HG02588 (cell line): Measurements from ENCODE around the gene TNFRSF12A.
"Not testable (repeated sequence)": the region's sequence is repeated elsewhere in the genome, so short reads cannot be mapped to it uniquely, and the experiment has no call there.

Experiments used
- ATAC-seq: cut with Tn5 transposase; IDR thresholded peaks from one replicate; pipeline ENCODE4 v1.9.1; 2021; ENCODE audit warnings: mild to moderate bottlenecking, moderate library complexity; ENCODE audit not compliant: unreplicated experiment

Gene TNFRSF12A

GRCh38 chr16:3045758-3046640, 25.8 kb downstream of the TNFRSF12A start, which contains the start of gene MMP25:
Gene MMP25 (plus strand): TSS chr16:3046561. CDS start chr16:3046918, 357 bp downstream.
- no peak for ATAC-seq

- ATAC-seq = no peak
These were observed 26.6 kb downstream of the TNFRSF12A start for GRCh38 chr16:3046641-3047386.

DNA sequence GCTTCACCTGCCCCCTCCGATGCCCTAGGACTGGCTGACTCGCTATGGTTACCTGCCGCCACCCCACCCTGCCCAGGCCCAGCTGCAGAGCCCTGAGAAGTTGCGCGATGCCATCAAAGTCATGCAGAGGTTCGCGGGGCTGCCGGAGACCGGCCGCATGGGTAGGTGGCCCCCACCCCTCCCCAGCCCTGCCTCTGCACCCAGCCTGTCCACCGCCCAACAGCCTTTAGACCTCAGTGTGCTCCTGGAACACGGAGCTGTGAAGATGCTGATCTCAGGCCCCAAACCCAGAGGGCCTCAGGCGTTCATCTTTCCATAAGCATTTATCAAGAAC, 27.2 kb downstream of the TNFRSF12A start:
- ATAC-seq = no peak

DNA sequence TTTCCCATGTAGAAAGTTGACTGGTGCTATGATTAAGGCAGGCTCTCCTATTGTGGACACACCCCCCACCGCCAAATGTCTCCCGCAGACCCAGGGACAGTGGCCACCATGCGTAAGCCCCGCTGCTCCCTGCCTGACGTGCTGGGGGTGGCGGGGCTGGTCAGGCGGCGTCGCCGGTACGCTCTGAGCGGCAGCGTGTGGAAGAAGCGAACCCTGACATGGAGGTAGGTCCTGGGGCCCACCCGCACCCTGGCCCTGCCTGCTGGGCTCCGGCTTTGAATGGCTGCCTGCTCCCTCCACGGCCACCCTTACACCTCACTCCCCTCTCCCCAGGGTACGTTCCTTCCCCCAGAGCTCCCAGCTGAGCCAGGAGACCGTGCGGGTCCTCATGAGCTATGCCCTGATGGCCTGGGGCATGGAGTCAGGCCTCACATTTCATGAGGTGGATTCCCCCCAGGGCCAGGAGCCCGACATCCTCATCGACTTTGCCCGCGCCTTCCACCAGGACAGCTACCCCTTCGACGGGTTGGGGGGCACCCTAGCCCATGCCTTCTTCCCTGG, 29.8 kb downstream of the TNFRSF12A start:
- no peak for ATAC-seq

DNA sequence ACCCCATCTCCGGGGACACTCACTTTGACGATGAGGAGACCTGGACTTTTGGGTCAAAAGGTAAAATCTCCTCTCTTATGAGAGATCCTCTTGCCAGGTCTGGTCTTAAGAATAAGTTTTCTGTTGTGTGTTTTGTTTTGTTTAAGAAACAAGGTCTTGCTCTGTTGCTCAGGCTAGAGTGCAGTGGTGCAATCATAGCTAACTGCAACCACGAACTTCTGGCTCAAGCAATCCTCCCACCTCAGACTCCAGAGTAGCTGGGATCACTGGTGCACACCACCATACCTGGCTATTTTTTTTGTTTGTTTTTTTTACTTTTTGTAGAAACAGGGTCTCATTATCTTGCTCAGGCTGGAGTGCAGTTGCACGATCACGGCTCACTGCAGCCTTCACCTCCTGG, 30.3 kb downstream of the TNFRSF12A start:
- no peak for ATAC-seq

DNA sequence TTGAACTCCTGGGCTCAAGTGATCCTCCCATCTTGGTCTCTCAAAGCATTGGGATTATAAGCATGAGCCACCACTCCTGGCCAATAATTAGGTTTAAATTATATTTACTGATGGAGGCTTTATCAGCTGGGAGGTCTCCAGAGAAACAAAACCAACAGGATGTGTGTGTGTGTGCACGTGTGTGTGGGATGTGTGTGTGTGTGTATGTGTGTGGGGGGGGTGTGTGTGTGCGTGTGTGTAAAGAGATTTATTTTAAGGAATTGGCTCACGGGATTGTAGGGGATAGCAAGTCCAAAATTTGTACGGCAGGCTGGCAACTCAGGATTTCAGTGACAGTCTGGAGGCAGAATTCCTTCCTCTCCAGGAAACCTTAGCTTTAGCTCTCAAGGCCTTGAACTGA, 30.8 kb downstream of the TNFRSF12A start:
- ATAC-seq = no peak

GRCh38 chr16:3051494-3051893, 31.3 kb downstream of the TNFRSF12A start:
- no peak for ATAC-seq

GRCh38 chr16:3052571-3053329, 32.6 kb downstream of the TNFRSF12A start:
- ATAC-seq = not testable (repeated sequence)

DNA sequence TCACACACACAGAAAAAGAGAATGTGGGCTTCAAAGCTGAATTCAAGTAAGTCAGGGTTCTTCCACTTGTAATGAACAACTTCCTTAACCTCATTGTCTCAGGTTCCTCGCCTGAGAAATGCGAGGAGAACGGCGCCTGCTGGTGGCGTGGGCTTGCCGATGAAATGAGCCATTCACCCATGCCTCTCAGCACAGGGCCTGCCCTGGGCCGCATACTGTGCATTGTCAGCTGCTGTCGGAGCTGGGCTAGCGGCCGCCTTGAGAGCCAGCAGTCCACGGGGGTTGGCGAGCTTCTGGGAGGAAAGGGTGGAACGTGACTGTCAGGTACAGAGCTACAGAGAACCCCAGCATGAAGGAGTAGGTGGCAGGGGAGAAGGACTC, 33.2 kb downstream of the TNFRSF12A start:
- not testable (repeated sequence) for ATAC-seq

DNA sequence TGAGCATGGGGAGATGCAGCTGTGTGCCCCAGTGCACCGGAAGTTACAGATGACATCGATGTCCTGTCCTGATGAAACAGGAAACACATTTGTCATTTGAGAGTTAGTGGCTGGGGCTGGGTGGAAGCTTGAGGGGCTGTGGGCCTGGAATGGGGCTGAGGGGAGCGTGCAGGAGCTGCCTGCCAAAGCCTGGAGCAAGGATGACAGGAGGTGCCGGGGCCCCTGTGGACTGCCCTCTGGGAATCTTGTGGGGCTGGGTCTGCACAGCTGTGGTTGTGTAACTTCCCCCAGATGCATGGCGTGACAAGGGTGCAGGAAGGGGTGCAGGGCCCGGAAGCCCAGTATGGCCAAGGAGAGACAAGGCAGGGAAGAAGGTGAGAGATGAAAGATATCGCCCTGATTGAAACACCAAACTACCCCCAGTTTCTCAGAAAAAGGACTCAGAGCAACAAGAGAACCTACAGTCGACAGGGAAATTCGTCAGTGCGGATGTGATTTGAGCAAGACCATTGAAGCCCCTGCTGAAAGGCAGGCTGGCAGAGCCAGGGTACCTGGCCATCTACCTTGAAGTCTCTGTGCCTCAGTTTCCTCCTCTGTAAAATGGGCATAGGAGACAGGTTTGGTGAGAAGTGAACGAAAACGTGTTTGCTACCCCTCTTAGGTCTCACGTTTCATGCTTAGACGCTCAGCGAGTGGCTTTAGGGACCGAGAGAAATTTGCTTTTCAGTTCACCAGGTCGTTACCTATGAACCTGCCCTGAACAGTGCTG, 35.0 kb downstream of the TNFRSF12A start:
- no peak for ATAC-seq

DNA sequence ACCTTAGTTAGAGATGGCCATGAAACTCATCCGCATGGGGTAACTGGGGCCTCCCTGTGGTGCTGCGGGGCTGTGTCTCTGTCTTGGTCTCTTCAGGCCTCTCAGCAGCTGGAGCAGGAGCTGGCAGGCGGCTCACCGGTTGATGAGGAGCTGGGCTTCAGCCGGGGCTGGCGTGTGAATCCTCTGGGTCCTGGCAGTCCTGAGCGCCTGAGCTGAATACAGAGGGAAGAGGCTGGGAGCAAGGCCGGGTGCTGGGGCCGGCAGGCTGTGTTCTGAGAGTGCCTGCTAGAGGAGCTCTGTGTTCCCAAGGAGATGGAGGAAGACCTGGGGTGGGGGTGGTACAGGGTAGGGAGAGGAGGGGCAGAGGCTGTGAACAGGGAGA, 35.6 kb downstream of the TNFRSF12A start:
- ATAC-seq = not testable (repeated sequence)

GRCh38 chr16:3056336-3057180, 36.4 kb downstream of the TNFRSF12A start:
- ATAC-seq = no peak

DNA sequence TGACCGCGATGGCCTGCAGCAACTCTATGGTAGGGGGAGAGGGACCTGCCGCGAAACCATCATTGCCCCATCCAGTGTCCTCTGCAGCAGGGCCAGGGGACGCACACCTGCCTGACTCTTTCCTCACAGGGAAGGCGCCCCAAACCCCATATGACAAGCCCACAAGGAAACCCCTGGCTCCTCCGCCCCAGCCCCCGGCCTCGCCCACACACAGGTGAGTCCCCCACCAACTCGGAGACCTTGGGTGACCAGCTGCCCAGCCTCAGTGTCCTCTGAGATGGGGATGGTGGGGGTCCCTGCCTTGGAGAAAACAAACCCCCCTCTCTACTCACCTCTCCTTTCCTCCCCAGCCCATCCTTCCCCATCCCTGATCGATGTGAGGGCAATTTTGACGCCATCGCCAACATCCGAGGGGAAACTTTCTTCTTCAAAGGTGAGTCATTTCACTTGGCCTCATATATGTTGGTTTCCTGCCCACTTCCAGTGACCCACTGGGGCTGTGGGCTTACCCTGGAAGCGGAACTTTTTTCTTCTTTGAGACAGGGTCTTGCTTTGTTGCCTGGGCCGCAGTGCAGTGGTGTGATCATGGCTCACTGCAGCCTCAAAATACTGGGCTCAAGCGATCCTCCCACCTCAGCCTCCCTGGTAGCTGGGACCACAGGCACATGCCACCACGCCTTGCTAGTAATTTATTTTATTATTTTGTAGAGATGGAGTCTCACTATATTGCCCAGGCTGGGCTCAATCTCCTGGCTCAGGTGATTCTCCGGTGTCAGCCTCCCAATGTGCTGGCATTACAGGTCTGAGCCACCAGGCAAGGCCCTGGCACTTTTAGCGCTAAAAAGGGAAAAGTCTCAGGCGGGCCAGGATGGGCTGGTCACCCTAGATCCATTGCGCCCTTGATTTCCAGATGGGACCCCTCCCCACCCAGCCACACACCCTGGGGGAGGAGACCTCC, 37.3 kb downstream of the TNFRSF12A start:
- ATAC-seq = no peak

- peak; percentile 20 for ATAC-seq
These were observed 38.2 kb downstream of the TNFRSF12A start for GRCh38 chr16:3058139-3059030.

DNA sequence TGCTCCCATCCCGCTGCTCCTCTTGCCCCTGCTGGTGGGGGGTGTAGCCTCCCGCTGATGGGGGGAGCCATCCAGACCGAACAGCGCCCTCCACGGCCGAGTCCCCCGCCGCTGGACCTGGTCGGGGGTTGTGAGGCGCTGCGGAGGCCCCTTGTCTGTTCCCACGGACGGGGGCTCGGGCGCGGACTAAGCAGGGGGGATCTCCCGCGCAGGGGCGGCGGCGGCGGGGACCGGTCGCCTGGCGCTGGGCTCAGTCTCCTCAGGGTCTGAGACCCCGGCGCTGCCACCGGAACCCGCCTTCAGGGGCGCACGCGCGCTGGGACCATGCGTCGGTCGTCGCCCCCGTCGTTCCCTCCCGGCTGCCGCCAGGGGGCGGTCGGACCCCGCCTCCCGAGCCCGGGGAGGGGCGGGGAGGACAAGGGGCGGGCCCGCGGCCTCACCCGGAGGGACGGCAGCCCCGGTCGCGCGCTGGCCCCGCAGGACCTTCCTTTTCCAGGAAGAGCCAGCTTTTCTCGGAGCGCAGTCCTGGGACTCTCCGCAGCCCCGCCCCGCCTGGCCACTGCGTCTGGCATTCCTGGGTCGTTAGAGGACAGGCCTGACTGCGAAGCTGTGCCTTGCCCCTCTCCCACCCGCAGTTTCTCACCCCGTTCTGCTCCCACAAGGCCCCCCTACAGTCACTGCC, 39.0 kb downstream of the TNFRSF12A start:
- peak; percentile 77 for ATAC-seq

GRCh38 chr16:3059723-3060242, 39.6 kb downstream of the TNFRSF12A start:
- no peak for ATAC-seq
